MM.1S (cell line): Measurements from ENCODE around the gene FBLN1.

Source experiments
- EZH2 ChIP-seq: fragments of 300-600 bp; sonication (generic); optimal IDR thresholded peaks from 2 replicates; pipeline ENCODE3; 2017; ENCODE audit warnings: low read depth, mild to moderate bottlenecking, antibody characterized with exemption, low read length, mixed read lengths
- TF ChIP-seq, protein P1 (sequence below): fragments of 300-600 bp; sonication (generic); IDR thresholded peaks from 2 replicates; pipeline ENCODE4 v1.5.1; 2016; ENCODE audit warnings: antibody characterized with exemption, low read length, mixed read lengths

DNA sequence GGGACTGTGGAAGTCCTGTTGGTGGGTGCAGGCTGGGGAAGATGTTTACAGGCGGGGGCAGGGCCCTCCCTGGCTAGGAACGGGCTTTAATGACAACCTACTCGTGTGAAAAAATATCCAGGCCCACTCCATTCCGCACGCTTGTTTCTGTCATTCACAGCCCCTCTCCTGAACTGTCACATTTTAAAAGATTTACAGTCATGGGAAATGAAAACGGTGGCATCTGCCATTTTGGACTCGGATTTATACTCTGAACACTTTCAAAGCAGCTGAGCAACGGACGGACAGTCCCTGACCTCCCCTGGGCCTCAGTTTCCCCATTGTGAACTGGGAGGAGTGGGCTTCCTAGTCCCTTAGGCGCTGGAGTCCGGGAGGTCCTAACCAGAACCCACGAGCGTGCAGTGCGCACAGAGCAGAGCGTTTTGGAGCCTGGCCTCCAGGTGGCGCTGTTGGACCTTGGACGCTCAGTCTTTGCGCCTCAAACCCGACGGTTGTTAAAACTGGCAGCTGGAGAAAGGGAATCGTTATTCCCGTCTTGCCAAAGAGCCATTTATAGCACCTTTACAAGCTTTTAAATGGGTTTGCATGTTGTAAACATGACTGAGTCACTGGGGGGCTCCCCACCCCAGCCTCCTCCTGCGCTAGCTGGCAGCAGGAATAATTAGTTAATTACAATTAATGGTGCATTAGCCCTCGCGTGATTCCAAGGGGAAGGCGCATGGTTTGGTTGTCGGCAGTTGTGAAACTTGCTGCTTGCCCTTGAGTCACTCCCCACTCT is 75.3 kb downstream of the FBLN1 start:
- TF ChIP-seq, protein P1, sequence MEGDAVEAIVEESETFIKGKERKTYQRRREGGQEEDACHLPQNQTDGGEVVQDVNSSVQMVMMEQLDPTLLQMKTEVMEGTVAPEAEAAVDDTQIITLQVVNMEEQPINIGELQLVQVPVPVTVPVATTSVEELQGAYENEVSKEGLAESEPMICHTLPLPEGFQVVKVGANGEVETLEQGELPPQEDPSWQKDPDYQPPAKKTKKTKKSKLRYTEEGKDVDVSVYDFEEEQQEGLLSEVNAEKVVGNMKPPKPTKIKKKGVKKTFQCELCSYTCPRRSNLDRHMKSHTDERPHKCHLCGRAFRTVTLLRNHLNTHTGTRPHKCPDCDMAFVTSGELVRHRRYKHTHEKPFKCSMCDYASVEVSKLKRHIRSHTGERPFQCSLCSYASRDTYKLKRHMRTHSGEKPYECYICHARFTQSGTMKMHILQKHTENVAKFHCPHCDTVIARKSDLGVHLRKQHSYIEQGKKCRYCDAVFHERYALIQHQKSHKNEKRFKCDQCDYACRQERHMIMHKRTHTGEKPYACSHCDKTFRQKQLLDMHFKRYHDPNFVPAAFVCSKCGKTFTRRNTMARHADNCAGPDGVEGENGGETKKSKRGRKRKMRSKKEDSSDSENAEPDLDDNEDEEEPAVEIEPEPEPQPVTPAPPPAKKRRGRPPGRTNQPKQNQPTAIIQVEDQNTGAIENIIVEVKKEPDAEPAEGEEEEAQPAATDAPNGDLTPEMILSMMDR, result peak; percentile 94
- TF ChIP-seq EZH2, result no peak
